GM12892 (cell line): ENCODE measurements around the gene PRKAR2B.
"Not testable (repeated sequence)": the region's sequence is repeated elsewhere in the genome, so short reads cannot be mapped to it uniquely, and the experiment has no call there.

Source experiments
- DNase-seq: peaks from one replicate; pipeline ENCODE4 v3.0.0; 2011; ENCODE audit not compliant: insufficient read length
- FAIRE-seq: peaks from 2 replicates; lab custom pipeline; 2011; peaks lifted over from hg19 to GRCh38; lab: Jason Lieb, UNC
- POLR2A ChIP-seq: IDR thresholded peaks from 2 replicates; pipeline ENCODE4 v1.6.1; 2011; ENCODE audit warnings: low read depth, low read length, control low read depth
- POLR2AphosphoS5 ChIP-seq: IDR thresholded peaks from 2 replicates; pipeline ENCODE4 v1.6.1; 2011; ENCODE audit warnings: low read depth, low read length, control low read depth
- TAF1 ChIP-seq: IDR thresholded peaks from 2 replicates; pipeline ENCODE4 v1.6.1; 2011; ENCODE audit warnings: low read depth, mild to moderate bottlenecking, control low read depth, low read length, borderline replicate concordance

The PRKAR2B gene

DNA sequence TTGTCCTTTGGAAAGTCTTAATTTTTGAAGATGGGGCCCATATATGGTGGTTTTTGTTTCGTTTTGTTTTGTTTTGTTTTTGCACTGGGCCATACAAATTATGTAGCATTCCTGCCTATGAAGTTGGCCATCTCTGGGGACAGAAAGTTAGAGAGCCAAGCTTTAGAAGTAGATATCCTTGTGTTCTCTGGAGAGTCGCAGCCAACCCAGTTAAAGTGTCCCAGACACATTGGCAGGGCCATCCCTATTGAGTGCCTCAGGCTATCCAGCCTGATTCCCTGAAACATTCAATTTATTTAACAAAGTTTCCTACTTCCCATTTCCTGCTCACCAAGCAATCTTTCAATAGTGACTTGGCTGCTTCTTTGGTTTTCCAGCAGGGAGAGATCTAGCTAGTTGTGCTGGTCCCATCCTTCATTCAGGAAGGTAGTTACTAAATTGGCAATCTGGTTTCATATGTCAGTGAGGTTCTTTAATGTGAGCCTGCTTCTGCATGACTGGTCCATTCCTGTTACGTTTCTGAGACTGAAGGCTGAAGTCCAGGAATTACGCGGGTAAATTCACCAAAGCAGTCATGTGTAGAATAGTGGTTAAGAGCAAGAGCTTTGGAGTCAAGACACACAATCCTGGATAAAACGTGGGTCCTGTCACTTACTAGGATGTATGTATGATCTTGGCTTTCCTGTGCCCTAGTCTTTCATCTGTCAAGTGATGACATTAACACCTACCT lies 75.0 kb downstream of the PRKAR2B start:
- DNase-seq (no peak), FAIRE-seq (no peak)
- TF ChIP-seq POLR2A, result no peak
- no peak for TF ChIP-seq TAF1
- no peak for TF ChIP-seq POLR2AphosphoS5

DNA sequence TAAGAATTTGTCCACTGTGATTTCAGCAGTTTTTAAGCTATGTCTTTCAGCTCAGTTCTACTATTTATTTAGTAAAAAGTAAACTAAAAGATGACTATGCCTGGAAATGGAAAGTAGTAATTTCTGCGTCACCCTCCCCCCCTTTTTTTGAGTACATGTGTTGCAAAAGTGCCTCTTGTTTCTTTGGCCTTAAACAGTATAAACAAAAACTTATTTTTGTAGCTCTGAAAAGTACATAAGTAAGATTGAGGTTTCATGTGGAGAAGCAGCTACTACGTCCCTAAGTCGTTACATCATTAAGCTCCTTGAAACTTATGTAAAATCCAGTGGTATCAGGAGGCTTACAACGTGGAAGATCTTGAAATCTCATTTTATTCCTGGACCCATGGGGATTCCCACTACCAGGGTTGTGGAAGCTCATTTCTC lies 78.0 kb downstream of the PRKAR2B start:
- no peak for FAIRE-seq
- TF ChIP-seq POLR2AphosphoS5 (no peak), TAF1 (no peak), POLR2A (no peak)
- no peak for DNase-seq

DNA sequence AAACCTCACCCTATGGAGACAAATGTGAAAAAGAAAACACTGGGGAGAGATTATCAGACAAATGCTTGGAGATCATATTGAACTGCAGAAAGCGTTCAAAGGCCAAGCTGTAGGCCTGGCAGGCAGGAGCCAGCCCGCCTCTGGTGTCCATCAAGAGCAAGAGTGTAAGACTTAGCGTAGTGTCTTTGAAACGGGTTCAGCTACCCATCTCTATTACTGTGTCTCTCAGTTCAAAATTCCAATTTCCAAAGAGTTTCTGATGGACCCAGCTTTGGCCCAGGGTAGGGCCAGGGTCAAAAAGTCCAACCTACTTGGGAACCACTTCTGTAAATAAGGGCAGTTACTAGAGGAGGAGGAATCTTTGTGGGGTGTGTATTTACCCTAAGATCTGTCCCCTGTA lies 78.9 kb downstream of the PRKAR2B start:
- DNase-seq (no peak), FAIRE-seq (no peak)
- TF ChIP-seq POLR2A (no peak), POLR2AphosphoS5 (no peak), TAF1 (no peak)

DNA sequence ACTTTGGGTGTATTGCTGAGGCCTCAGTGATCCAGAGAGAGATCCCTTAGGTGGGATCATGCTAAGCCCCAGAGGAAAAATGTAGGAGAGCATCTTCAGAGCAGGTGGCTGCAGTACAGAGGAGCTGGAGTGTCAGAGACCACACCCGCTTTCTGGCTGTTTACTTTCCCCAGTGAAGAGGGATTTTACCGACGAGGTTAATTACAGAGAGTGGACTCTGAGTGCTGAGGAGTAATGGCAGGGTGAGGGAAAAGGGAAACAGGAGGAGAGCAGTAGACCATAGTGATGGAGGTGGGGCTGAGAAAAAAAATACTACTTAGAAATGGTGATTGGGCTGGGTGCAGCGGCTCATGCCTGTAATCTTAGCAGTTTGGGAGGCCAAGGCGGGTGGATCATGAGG lies 81.0 kb downstream of the PRKAR2B start:
- FAIRE-seq, result no peak
- no peak for DNase-seq
- no peak for TF ChIP-seq POLR2A
- TF ChIP-seq TAF1, result no peak
- no peak for TF ChIP-seq POLR2AphosphoS5

DNA sequence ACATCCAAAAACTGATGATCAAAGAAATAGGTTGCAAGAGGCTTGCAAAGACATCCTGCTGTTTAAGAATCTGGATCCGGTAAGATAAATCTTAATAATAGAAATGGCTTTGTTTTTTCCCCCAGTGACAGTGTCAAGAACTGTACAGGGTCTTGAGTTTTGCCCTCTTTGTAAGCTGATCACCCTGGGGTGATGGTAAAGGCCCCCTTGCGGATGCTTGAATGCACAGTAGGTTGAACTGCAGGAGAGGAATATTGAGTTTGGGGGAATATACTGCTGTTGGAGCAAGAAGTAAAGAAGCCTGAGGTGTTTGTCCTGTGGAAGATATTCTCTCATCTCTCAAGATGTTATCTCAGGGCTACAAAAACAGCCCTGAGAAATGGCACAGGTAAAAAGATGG lies 83.7 kb downstream of the PRKAR2B start:
- DNase-seq (no peak), FAIRE-seq (no peak)
- no peak for TF ChIP-seq TAF1
- no peak for TF ChIP-seq POLR2AphosphoS5
- TF ChIP-seq POLR2A, result no peak

- FAIRE-seq (no peak), DNase-seq (no peak)
- TF ChIP-seq TAF1 (no peak), POLR2AphosphoS5 (no peak), POLR2A (no peak)
Measured at GRCh38 chr7:107128748-107129147, 84.2 kb downstream of the PRKAR2B start.

GRCh38 chr7:107130487-107131220 lies 86.1 kb downstream of the PRKAR2B start:
- TF ChIP-seq TAF1, result no peak
- TF ChIP-seq POLR2A, result no peak
- TF ChIP-seq POLR2AphosphoS5, result no peak
- DNase-seq (no peak), FAIRE-seq (no peak)

GRCh38 chr7:107133396-107133795 lies 88.9 kb downstream of the PRKAR2B start:
- DNase-seq (no peak), FAIRE-seq (no peak)
- TF ChIP-seq POLR2AphosphoS5 (no peak), TAF1 (no peak), POLR2A (no peak)

DNA sequence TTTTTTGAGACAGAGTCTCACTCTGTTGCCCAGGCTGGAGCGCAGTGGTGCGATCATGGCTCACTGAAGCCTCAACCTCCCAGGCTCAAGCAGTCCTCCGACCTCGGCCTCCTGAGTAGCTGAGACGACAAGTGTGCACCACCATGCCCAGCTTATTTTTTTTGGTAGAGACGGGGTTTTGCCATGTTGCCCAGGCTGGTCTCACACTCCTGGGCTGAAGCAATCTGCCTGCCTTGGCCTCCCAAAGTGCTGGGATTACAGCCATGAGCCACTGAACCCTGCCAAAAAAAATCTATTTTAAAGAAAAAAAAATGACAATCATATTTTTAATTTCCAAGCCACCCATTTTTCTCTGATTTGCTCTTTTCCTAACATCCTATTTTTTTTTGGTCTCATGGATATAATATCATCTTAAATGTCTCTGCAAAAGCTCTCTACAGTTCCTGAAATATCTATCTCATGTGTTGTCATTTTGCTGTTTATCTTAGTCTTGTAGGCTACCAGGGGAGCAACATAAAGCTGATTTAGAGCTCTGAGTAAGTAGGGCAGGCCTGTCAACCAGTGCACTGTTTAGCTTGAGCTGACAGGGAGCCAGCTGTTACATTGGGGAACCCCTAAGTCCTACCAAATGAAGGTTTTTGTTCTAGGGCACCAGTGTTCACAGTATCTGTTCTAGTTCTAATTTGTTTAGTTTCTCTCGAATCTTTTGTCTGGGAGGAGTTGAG lies 94.4 kb downstream of the PRKAR2B start:
- FAIRE-seq (no peak), DNase-seq (no peak)
- no peak for TF ChIP-seq POLR2A
- no peak for TF ChIP-seq TAF1
- no peak for TF ChIP-seq POLR2AphosphoS5

GRCh38 chr7:107143875-107144274 lies 99.4 kb downstream of the PRKAR2B start:
- DNase-seq, FAIRE-seq: not testable (repeated sequence)

GRCh38 chr7:107145067-107145838 lies 100.7 kb downstream of the PRKAR2B start:
- FAIRE-seq (no peak), DNase-seq (no peak)
- no peak for TF ChIP-seq TAF1
- TF ChIP-seq POLR2A, result no peak
- no peak for TF ChIP-seq POLR2AphosphoS5
